Mesenchymal stem cell (in vitro differentiated cells and primary cell): Measurements from ENCODE around the gene C19orf18.
A peak's percentile ranks its signal among the peaks of the same experiment; 100 is the strongest.

Experiments
- DNase-seq: peaks from one replicate; pipeline ENCODE4 v3.0.0-alpha.2; 2013
- H2AFZ ChIP-seq: one replicate; pipeline ENCODE4 v1.6.1; 2013; ENCODE audit warnings: low read depth, mild to moderate bottlenecking, control low read depth, inconsistent platforms, low read length, moderate library complexity
- H2AK5ac ChIP-seq: 2 replicates; pipeline ENCODE4 v1.6.1; 2013; ENCODE audit warnings: low read length, moderate library complexity, mild to moderate bottlenecking, inconsistent platforms; ENCODE audit not compliant: severe bottlenecking
- H2BK120ac ChIP-seq: one replicate; pipeline ENCODE4 v1.6.1; 2013; ENCODE audit warnings: low read depth, mild to moderate bottlenecking, inconsistent platforms, low read length, moderate library complexity
- H2BK12ac ChIP-seq, 2 experiments: one replicate each; pipeline ENCODE4 v1.6.1; 2013; ENCODE audit warnings: inconsistent platforms in 2 of 2, low read length in 2 of 2, mild to moderate bottlenecking in 2 of 2, moderate library complexity in 2 of 2, control low read depth in 1 of 2
- H2BK15ac ChIP-seq: one replicate; pipeline ENCODE4 v1.6.1; 2013; ENCODE audit warnings: mild to moderate bottlenecking, low read depth, inconsistent platforms; ENCODE audit not compliant: poor library complexity, severe bottlenecking
- H2BK5ac ChIP-seq: 2 replicates; pipeline ENCODE4 v1.6.1; 2013; ENCODE audit warnings: low read depth, mild to moderate bottlenecking, low read length, control low read depth, inconsistent platforms; ENCODE audit not compliant: poor library complexity, severe bottlenecking
- H3K14ac ChIP-seq, 2 experiments: one replicate each; pipeline ENCODE4 v1.6.1; 2013; ENCODE audit warnings: inconsistent platforms in 2 of 2, low read length in 2 of 2, control low read depth in 1 of 2, mild to moderate bottlenecking in 1 of 2, moderate library complexity in 1 of 2
- H3K18ac ChIP-seq, 2 experiments: one replicate each; pipeline ENCODE4 v1.6.1; 2013; ENCODE audit warnings: inconsistent platforms in 2 of 2, low read length in 2 of 2, control low read depth in 1 of 2, low read depth in 1 of 2, mild to moderate bottlenecking in 1 of 2
- H3K23ac ChIP-seq, 2 experiments: one replicate each; pipeline ENCODE4 v1.6.1; 2013; ENCODE audit warnings: inconsistent platforms in 2 of 2, low read length in 2 of 2, mild to moderate bottlenecking in 2 of 2, moderate library complexity in 2 of 2, control low read depth in 1 of 2
- H3K27ac ChIP-seq: 2 replicates; pipeline ENCODE4 v1.5.1; 2013; ENCODE audit warnings: mild to moderate bottlenecking, moderate library complexity, low read length, control low read depth, inconsistent platforms; ENCODE audit not compliant: poor library complexity, severe bottlenecking
- H3K27me3 ChIP-seq, 2 experiments: 2 replicates each; pipeline versions ENCODE4 v1.6.1 to v1.7.0; 2013; ENCODE audit warnings: low read length in 2 of 2, mild to moderate bottlenecking in 2 of 2, moderate library complexity in 2 of 2, control low read depth in 1 of 2, inconsistent platforms in 1 of 2; ENCODE audit not compliant: control insufficient read depth in 1 of 2, insufficient read depth in 1 of 2
- H3K36me3 ChIP-seq, 2 experiments: 2 replicates each; pipeline versions ENCODE4 v1.6.1 to v1.7.0; 2013; ENCODE audit warnings: low read length in 2 of 2, control low read depth in 1 of 2, inconsistent platforms in 1 of 2, low read depth in 1 of 2, mild to moderate bottlenecking in 1 of 2; ENCODE audit not compliant: insufficient read depth in 2 of 2, control insufficient read depth in 1 of 2
- H3K4ac ChIP-seq, 2 experiments: one replicate each; pipeline ENCODE4 v1.6.1; 2013; ENCODE audit warnings: inconsistent platforms in 2 of 2, low read length in 2 of 2, mild to moderate bottlenecking in 2 of 2, moderate library complexity in 2 of 2, control low read depth in 1 of 2, low read depth in 1 of 2
- H3K4me1 ChIP-seq: 2 replicates; pipeline ENCODE4 v1.6.1; 2013; ENCODE audit warnings: low read depth, low read length, control low read depth; ENCODE audit not compliant: control insufficient read depth, insufficient read depth
- H3K4me2 ChIP-seq: 2 replicates; pipeline ENCODE4 v1.6.1; 2013; ENCODE audit warnings: low read length, mild to moderate bottlenecking, inconsistent platforms; ENCODE audit not compliant: poor library complexity, severe bottlenecking
- H3K4me3 ChIP-seq, 2 experiments: 2 replicates each; pipeline versions ENCODE4 v1.5.1 to v1.7.0; 2013; ENCODE audit warnings: low read length in 2 of 2, mild to moderate bottlenecking in 2 of 2, control low read depth in 1 of 2, low read depth in 1 of 2; ENCODE audit not compliant: insufficient read depth in 1 of 2
- H3K79me1 ChIP-seq: replicated peaks from 2 replicates; pipeline ENCODE4 v1.6.1; 2013; ENCODE audit warnings: mild to moderate bottlenecking, control low read depth, low read length, inconsistent platforms; ENCODE audit not compliant: poor library complexity, severe bottlenecking
- H3K9ac ChIP-seq: 2 replicates; pipeline ENCODE4 v1.7.0; 2013; ENCODE audit warnings: mild to moderate bottlenecking, low read length, moderate library complexity
- H3K9me3 ChIP-seq: 2 replicates; pipeline ENCODE4 v1.7.0; 2013; ENCODE audit warnings: mild to moderate bottlenecking, low read length; ENCODE audit not compliant: control insufficient read depth
- H4K8ac ChIP-seq: one replicate; pipeline ENCODE4 v1.6.1; 2013; ENCODE audit warnings: inconsistent platforms, mild to moderate bottlenecking, low read length, moderate library complexity
- H4K91ac ChIP-seq: one replicate; pipeline ENCODE4 v1.6.1; 2013; ENCODE audit warnings: mild to moderate bottlenecking, low read length, inconsistent platforms
- WGBS: methylation state at CpG from one replicate; pipeline ENCODE4 v1.1.7; 2013; ENCODE audit warnings: mixed read lengths; 5-methylcytosine and 5-hydroxymethylcytosine counted together

The C19orf18 gene

DNA sequence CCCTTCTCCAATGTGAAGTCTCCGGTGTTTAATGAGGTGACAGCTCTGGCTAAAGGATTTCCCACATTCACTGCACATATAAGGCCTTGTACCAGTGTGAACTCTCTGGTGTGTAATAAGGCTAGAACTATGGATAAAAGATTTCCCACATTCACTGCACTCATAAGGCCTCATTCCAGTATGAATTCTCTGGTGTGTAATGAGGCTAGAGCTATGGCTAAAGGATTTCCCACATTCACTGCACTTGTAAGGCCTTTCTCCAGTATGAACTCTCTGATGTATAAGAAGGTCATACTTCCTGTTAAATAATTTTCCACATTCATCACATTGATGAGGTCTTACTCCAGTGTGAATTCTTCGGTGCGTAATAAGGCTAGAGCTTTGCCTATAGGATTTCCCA, 32.7 kb downstream of the C19orf18 start:
- no peak overlapping the region for H2BK5ac ChIP-seq
- no peak overlapping the region for H3K4ac ChIP-seq
- no peak for DNase-seq
- no peaks in the 10 kb centered on the region for H3K27me3 ChIP-seq
- 100% methylated on average over 2 of the region's 3 CpGs for WGBS
- H3K9ac ChIP-seq, result no peak overlapping the region
- no peak overlapping the region for H3K18ac ChIP-seq
- H3K23ac ChIP-seq, result no peak overlapping the region
- H3K4me3 ChIP-seq, result peak overlapping the region in 1 of 2 experiments; percentile 49
- H3K27ac ChIP-seq, result no peak overlapping the region
- H2BK12ac ChIP-seq, result no peak overlapping the region
- no peak overlapping the region for H4K91ac ChIP-seq
- H3K9me3 ChIP-seq, result peaks cover 48% of the 10 kb centered on the region
- H2BK15ac ChIP-seq, result no peak overlapping the region
- H3K4me1 ChIP-seq, result peaks cover 2% of the 10 kb centered on the region
- H2AFZ ChIP-seq, result no peak overlapping the region
- no peak overlapping the region for H3K4me2 ChIP-seq
- no peak overlapping the region for H2AK5ac ChIP-seq
- no peak overlapping the region for H2BK120ac ChIP-seq
- peaks cover 40% of the 10 kb centered on the region for H3K79me1 ChIP-seq
- H3K36me3 ChIP-seq, result peaks cover 42 to 56% of the 10 kb centered on the region in 2 experiments
- no peak overlapping the region for H4K8ac ChIP-seq
- no peak overlapping the region for H3K14ac ChIP-seq

DNA sequence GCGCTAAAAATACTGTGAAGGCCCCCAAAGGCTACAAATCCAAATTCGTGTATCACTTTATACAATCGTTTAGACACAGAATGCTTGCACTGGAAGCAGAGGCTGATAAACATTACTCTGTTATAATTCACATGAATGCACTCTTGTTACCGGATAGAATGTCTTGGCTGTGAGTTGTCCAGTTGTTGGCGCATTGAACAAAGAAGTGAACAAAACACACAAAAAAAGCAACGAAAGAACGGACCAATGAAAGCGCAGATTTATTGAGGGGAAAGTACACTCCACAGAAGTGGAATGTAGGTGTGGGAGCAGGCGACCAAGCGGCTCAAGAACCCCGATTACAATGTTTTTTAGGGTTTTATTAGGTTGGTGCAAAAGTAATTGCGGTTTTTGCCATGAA, 38.6 kb downstream of the C19orf18 start:
- no peak overlapping the region for H4K91ac ChIP-seq
- no peak for DNase-seq
- H3K14ac ChIP-seq, result no peak overlapping the region
- H2BK120ac ChIP-seq, result no peak overlapping the region
- H3K4me2 ChIP-seq, result no peak overlapping the region
- H2AFZ ChIP-seq, result no peak overlapping the region
- no peak overlapping the region for H3K23ac ChIP-seq
- no peak overlapping the region for H3K27ac ChIP-seq
- H3K4me3 ChIP-seq, result no peak overlapping the region
- H2BK15ac ChIP-seq, result no peak overlapping the region
- H4K8ac ChIP-seq, result no peak overlapping the region
- H3K9ac ChIP-seq, result no peak overlapping the region
- H3K4me1 ChIP-seq, result no peaks in the 10 kb centered on the region
- no peak overlapping the region for H2BK5ac ChIP-seq
- no peak overlapping the region for H3K4ac ChIP-seq
- WGBS, result 93% methylated on average over 12 of the region's 12 CpGs
- H3K79me1 ChIP-seq, result peaks cover 38% of the 10 kb centered on the region
- H3K9me3 ChIP-seq, result peaks cover 35% of the 10 kb centered on the region
- peaks cover 24 to 35% of the 10 kb centered on the region in 2 experiments for H3K36me3 ChIP-seq
- no peak overlapping the region for H2BK12ac ChIP-seq
- H3K18ac ChIP-seq, result no peak overlapping the region
- no peaks in the 10 kb centered on the region for H3K27me3 ChIP-seq
- no peak overlapping the region for H2AK5ac ChIP-seq

DNA sequence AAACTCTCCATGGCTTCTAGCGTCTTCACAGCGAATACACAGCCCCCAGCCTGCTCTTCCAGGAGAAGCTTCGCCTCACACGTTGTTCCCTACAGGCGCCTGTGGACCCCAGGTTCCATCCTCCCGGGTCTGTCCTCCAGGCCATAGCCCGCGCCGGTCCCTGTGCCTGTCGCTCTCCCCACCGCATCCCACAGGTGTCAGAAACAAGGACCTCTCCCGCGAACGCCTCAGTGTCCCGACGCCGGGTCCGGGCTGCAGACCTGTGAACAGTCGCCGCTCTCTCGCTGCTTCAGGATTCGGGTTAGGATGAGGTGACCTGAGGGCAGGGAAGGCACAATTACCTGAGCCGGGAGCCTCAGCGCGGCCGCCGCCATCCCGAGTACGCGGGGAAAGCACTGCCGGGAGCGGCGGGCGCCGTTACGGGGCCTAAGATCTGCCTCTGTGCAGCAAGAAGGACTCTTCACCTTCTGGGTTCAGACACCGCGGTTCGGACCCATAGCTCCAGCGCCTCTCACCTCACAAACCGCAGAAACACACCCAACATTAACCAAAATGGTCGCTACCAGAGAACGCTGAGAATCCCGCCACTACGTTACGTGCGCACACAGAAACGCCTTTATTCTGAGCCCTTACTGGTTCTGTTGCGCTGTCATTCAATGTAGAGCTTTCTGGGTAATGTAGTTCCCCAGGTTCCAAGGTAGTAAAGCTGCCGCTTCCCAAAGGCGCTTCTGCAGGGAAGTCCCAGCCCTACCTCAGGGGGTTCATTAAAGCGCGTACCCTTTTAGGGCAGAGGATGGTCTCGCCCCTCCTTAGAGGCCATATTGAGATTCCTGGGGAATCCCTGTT, 39.3 kb downstream of the C19orf18 start, which contains the start of gene ZNF418:
Gene ZNF418 (minus strand): TSS at position 583 of the 846 bp plus-strand sequence. CDS start 1,580 bp downstream, outside the sequence.
- H3K4me2 ChIP-seq, result peak within 1 kb of the TSS; percentile 67
- no peak within 1 kb of the TSS for H2BK120ac ChIP-seq
- H3K9ac ChIP-seq, result peak within 1 kb of the TSS; percentile 91
- no peaks in the 10 kb centered on the region for H3K4me1 ChIP-seq
- H2AFZ ChIP-seq, result peak within 1 kb of the TSS; percentile 85
- peak within 1 kb of the TSS in 1 of 2 experiments; percentile 68 for H3K23ac ChIP-seq
- peak within 1 kb of the TSS; percentile 0 for H4K91ac ChIP-seq
- H3K27ac ChIP-seq, result no peak within 1 kb of the TSS
- DNase-seq, result peak; percentile 88
- no peaks in the 10 kb centered on the region for H3K27me3 ChIP-seq
- peak within 1 kb of the TSS; percentile 72 to 90 for H3K4me3 ChIP-seq
- H2BK12ac ChIP-seq, result no peak within 1 kb of the TSS
- peak within 1 kb of the TSS in 1 of 2 experiments; percentile 52 for H3K18ac ChIP-seq
- no peak within 1 kb of the TSS for H3K14ac ChIP-seq
- no peak within 1 kb of the TSS for H2BK15ac ChIP-seq
- peak within 1 kb of the TSS; percentile 9 for H4K8ac ChIP-seq
- peaks cover 34% of the 10 kb centered on the region for H3K9me3 ChIP-seq
- H3K4ac ChIP-seq, result peak within 1 kb of the TSS in 1 of 2 experiments; percentile 59
- WGBS, result 2% methylated on average over 50 of the region's 54 CpGs
- peaks cover 31 to 33% of the 10 kb centered on the region in 2 experiments for H3K36me3 ChIP-seq
- H3K79me1 ChIP-seq, result peaks cover 42% of the 10 kb centered on the region
- no peak within 1 kb of the TSS for H2BK5ac ChIP-seq
- no peak within 1 kb of the TSS for H2AK5ac ChIP-seq

DNA sequence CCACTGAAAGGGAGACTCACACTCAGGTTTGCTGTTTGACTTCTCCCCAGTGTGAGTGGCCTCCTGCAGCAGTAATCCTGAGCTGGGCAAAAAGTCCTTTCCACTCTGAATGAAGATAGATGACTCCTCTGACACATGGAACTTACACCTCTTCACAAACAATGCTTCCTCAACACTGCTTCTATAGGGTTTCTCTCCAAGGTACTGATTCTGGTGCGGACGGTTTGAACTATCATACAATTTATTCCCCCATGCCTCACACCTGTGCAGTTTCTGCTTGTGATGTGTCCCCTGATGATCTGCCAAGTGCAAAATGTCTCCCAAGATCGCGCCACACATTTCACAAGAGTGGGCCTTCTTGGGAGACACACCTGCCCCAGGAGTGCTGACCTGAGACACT, 46.7 kb downstream of the C19orf18 start:
- Histone ChIP-seq H2AFZ (no peak overlapping the region), H2BK5ac (no peak overlapping the region), H3K27ac (no peak overlapping the region), H3K27me3 (no peaks in the 10 kb centered on the region), H3K23ac (no peak overlapping the region), H3K79me1 (peaks cover 46% of the 10 kb centered on the region), H4K91ac (no peak overlapping the region), H3K4me2 (no peak overlapping the region), H3K9me3 (peaks cover 72% of the 10 kb centered on the region), H3K9ac (no peak overlapping the region), H3K4ac (no peak overlapping the region), H3K14ac (no peak overlapping the region), H4K8ac (no peak overlapping the region), H3K18ac (no peak overlapping the region), H2BK12ac (no peak overlapping the region), H2BK15ac (no peak overlapping the region), H2BK120ac (no peak overlapping the region), H3K4me3 (no peak overlapping the region), H3K4me1 (no peaks in the 10 kb centered on the region), H2AK5ac (no peak overlapping the region), H3K36me3 (peaks cover 55 to 62% of the 10 kb centered on the region in 2 experiments)
- no peak for DNase-seq
- 98% methylated on average over 4 of the region's 4 CpGs for WGBS
